Astrocyte of the hippocampus (primary cell): Measurements from ENCODE around the gene CARMIL3.
A peak's percentile ranks its signal among the peaks of the same experiment; 100 is the strongest.

Source experiments
- DNase-seq: peaks from one replicate; pipeline ENCODE4 v3.0.0; 2011; ENCODE audit warnings: low read depth, low spot score

The CARMIL3 gene

GRCh38 chr14:24076302-24076601 lies 24.4 kb downstream of the CARMIL3 start:
- no peak for DNase-seq

- no peak for DNase-seq
Measured at GRCh38 chr14:24077086-24077485, 25.3 kb downstream of the CARMIL3 start.

DNA sequence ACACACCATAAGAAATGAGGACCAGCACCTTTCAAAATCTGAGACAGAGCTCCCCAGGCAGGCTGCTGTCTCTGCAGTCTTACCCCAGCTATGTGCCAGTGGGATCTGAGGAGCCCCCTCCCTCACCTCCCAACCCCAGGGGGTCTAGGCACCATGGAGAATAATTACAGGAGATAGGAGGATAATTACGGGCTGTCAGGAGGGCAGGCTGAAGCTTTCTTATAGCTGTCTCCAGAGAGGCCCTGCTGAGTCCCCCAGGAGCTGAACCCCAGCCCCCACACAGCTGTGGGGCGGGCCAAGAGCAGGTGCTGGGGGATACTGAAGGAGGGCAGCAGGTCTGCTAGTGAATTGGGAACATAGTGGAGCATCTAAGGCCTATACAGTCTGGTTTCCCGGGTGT lies 26.3 kb downstream of the CARMIL3 start:
- no peak for DNase-seq

- no peak for DNase-seq
Measured at GRCh38 chr14:24079491-24080141, 27.8 kb downstream of the CARMIL3 start.

DNA sequence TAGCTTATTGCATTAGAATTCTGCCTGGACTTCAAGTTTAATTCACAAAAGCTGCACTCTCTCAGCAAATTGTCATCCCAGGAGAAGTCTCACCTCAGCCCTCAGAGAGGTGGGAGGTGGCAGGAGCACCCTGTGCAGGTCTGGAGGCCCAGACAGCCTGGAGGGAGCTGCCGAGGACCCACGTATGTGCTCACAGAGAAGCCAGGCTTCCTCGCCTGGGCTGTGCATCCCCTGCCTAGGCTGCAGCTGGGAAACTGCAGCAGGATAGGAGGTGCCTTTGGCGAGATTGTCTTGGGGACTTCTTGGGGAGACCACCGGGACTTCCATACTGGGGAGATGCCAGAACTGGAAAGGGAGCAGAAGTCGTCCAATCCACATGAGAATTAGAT lies 28.3 kb downstream of the CARMIL3 start:
- DNase-seq: no peak

- DNase-seq: peak; percentile 57
Measured at GRCh38 chr14:24080888-24081738, 29.3 kb downstream of the CARMIL3 start.

DNA sequence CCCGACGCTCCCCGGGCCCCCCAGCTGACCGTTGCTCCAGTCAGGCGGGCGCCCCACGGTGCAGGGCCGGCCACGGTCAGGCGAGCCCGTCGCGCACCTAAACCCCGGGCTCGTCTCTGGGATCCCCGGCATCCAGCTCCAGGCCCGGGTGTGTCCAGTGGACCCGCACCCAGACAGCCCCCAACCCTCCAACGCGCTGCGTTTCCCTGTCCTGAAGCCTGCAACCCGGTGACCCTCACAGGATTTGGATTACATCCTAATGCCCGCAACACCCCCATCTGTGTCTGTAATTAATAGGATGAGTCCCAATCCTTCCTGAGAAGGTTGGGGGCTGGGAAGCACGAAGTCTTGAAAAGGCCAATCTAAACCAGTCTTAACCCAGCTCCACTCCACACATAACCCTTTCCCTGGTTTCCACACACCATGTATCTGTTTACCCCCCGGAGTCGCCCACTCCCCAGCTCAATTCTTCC lies 30.0 kb downstream of the CARMIL3 start:
- DNase-seq: no peak

DNA sequence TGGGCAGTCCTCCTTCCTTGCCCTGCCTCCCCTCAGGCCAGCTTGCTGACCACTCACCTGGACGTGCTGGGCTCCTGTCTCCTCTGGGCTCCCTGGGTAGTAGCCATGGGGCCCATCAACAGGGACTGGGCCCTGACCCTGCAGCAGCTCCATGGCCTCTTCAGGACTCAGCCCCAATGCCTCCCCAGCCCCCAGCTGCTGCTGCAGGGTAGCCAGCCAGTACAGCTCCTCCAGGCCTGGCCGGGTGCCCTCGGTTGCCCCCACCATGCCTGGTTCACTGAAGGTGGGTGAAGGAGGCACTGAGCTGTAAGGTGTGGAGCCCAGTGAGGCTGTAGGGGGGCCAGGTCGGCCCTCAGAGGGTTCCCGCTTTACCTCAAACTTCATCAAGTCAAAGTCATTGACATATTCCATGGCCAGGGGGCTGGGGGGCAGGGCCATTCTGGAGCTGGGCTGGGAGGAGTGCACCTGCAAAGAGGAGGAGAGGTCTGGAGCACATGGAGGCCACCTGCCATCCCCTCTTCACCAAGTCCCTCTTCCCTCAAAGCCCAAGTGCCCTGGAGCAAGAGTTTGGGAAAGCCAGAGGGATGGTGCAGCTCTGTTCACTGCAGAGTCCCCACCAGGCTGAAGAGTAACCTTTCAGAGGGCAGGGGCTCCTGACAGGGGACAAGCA lies 30.7 kb downstream of the CARMIL3 start:
- DNase-seq: no peak

DNA sequence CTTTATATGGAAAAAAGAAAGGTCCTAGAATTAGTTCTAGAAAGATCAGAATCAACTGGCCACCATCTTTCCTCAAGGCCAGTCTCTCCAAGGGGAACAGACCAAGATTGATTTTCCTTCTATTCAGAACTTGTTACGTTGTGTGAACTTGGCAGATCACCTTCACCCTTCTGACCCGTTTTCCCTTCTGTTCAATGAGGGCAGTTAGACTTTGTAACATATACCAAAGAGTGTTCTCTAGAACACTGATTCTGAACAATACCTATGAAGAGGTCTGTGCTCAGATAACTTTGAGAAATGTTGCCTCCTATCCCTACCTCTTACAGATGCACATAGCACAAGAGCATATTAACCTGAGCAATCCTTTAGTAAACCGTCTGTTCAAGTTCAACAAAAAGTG lies 31.7 kb downstream of the CARMIL3 start:
- no peak for DNase-seq

GRCh38 chr14:24084440-24084839 lies 32.6 kb downstream of the CARMIL3 start:
- DNase-seq: peak; percentile 20

- no peak for DNase-seq
Measured at GRCh38 chr14:24085215-24085614, 33.4 kb downstream of the CARMIL3 start.

GRCh38 chr14:24086193-24086955 lies 34.6 kb downstream of the CARMIL3 start:
- no peak for DNase-seq

GRCh38 chr14:24087004-24087403 lies 35.2 kb downstream of the CARMIL3 start:
- no peak for DNase-seq

- DNase-seq: no peak
Measured at GRCh38 chr14:24088095-24088494, 36.3 kb downstream of the CARMIL3 start.

DNA sequence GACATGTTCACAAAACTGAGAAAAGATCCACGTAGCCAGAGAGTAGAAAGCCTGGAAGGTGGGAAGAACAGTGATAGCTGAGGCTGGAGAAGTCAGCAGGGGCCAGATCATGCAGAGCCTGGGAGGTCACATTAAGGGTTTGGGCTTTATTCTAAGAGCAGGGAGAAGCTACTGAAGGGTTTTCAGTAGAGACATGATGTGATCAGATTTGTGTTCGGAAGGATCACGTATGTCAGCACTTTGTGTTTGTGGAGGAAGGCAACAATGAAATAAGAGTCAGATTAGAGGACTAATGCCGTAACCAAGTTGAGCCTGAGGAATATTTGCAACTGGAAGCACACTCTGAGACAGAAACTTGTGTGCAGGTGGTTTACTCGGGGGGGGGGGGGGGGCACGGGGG lies 38.1 kb downstream of the CARMIL3 start:
- no peak for DNase-seq

DNA sequence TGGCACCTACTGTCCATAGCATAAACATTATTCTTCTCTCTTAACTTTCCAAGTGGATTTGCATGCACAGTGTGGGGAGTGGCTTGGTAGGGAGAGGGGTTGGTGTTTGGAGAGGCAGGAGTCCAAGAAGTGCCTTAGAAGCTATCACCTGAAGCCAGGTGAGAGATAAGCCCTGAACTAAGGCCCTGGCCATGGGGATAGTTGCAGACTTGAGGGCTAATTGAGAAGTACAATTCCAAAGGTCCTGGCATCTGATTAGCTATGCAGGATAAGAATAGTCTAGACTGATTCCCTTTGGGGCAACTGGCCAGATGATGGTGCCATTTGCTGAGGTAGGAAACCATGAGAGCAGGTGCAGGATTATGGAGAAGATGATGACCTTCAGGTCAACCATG lies 40.3 kb downstream of the CARMIL3 start:
- DNase-seq: no peak

GRCh38 chr14:24092505-24093206 lies 40.8 kb downstream of the CARMIL3 start:
- no peak for DNase-seq

GRCh38 chr14:24093207-24093900 lies 41.5 kb downstream of the CARMIL3 start:
- DNase-seq: no peak

DNA sequence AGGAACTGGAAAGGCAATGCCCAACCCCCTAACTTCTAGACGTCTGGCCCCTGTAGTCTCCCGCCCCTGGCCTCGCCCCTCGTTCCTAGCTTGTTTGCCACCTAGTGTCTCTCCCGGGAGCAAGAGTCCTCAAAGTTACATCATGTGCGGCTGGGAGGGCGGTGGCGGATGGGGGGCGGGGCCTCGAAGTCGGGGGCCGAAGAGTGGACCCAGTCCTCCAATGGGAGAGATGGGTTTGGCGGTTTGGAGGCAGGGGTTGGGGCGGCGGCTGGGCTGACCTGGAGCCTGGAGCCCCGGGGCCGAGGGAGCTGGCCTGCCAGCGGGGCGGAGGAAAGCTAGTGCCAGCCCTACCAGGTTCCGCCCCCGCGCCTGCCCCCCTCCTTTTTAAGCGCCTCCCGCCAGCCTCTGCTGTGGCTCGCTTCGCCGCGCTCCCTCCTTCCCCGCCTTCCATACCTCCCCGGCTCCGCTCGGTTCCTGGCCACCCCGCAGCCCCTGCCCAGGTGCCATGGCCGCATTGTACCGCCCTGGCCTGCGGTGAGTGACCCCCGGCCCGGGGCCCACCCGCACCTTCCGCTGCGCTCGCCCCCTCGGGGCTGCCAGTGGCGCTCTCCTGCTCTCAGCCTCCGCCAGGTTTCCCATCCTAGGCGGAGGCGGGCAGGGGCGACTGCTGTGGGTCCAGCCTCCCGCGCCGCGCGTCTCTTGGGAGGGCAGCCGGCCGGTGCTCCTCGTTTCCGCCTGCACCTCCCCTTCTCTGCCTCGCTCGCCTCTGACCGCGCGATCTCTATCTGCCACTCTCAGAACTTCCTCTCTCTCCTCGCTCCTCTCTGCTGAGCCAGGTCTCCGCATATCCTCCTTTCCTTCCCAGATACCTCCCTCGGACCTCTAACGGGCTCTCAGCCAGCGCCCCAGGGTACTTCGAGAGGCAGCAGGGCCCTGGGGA lies 42.4 kb downstream of the CARMIL3 start, which contains the start of gene PCK2:
Gene PCK2, plus strand, starts transcription at position 411 of the 940 bp plus-strand sequence. Its CDS starts 95 bp downstream, at position 506.
- peak; percentile 87 for DNase-seq
